Effector CD8-positive, alpha-beta T cell (primary cell): ENCODE data around the gene SCIMP.
"Not testable (repeated sequence)": the region's sequence is repeated elsewhere in the genome, so short reads cannot be mapped to it uniquely, and the experiment has no call there.

Experiments
- DNase-seq: peaks from one replicate; lab custom pipeline; 2025; lab: John Stamatoyannopoulos, UW
- total RNA-seq, 4 experiments: gene quantifications; one replicate each; lab custom pipeline; 2026; lab: John Stamatoyannopoulos, UW

SCIMP gene
- 0 to 0.85 (median 0.09) reads per million in 4 experiments for total RNA-seq

- no peak for DNase-seq
Measured at GRCh38 chr17:5234645-5235576, at the start of gene SCIMP. TSS of gene SCIMP (minus strand) at chr17:5234860. CDS start at chr17:5234755, 105 bp downstream.

GRCh38 chr17:5283571-5284315 lies 49.1 kb upstream of the SCIMP start:
- DNase-seq, result no peak

GRCh38 chr17:5282642-5283217 lies 48.1 kb upstream of the SCIMP start:
- DNase-seq, result peak; percentile 39

- DNase-seq, result peak; percentile 92
Measured at GRCh38 chr17:5281814-5282641, 47.4 kb upstream of the SCIMP start, which contains the start of gene RABEP1. TSS of gene RABEP1 (plus strand) at chr17:5282284. CDS start at chr17:5282487, 203 bp downstream.

GRCh38 chr17:5272322-5272721 lies 37.7 kb upstream of the SCIMP start:
- no peak for DNase-seq

- no peak for DNase-seq
Measured at GRCh38 chr17:5269241-5269960, 34.7 kb upstream of the SCIMP start.

GRCh38 chr17:5264893-5265292 lies 30.2 kb upstream of the SCIMP start:
- DNase-seq, result no peak

- DNase-seq, result no peak
Measured at GRCh38 chr17:5263441-5263840, 28.8 kb upstream of the SCIMP start.

- no peak for DNase-seq
Measured at GRCh38 chr17:5262416-5262991, 27.8 kb upstream of the SCIMP start.

GRCh38 chr17:5260542-5260941 lies 25.9 kb upstream of the SCIMP start:
- no peak for DNase-seq

GRCh38 chr17:5257124-5257523 lies 22.5 kb upstream of the SCIMP start:
- DNase-seq, result no peak

GRCh38 chr17:5254903-5255521 lies 20.4 kb upstream of the SCIMP start:
- DNase-seq, result no peak

- no peak for DNase-seq
Measured at GRCh38 chr17:5254414-5254813, 19.8 kb upstream of the SCIMP start.

- peak; percentile 31 for DNase-seq
Measured at GRCh38 chr17:5249615-5250014, 15.0 kb upstream of the SCIMP start.

GRCh38 chr17:5248821-5249479 lies 14.3 kb upstream of the SCIMP start:
- no peak for DNase-seq

- DNase-seq, result no peak
Measured at GRCh38 chr17:5247621-5248020, 13.0 kb upstream of the SCIMP start.

GRCh38 chr17:5241861-5242671 lies 7.4 kb upstream of the SCIMP start:
- DNase-seq, result no peak

- not testable (repeated sequence) for DNase-seq
Measured at GRCh38 chr17:5239769-5240168, 5.1 kb upstream of the SCIMP start.
